H1 (cell line): ENCODE measurements around the gene LPCAT1. TPM values are rescaled to one million over a fixed set of nuclear protein-coding genes. Genes with fewer than 3 reads are reported as not detected.

Experiments
- CTCF ChIA-PET: fragments of 300-600 bp; sonication (Branson Sonifier 250); formaldehyde crosslinking; loops from one replicate; lab custom pipeline; 2021; ENCODE audit not compliant: partially characterized antibody; lab: Charles Lee
- POLR2A ChIA-PET: fragments of 300-600 bp; sonication (Branson Sonifier 250); formaldehyde crosslinking; loops from one replicate; lab custom pipeline; 2021; ENCODE audit warnings: inconsistent platforms; ENCODE audit not compliant: partially characterized antibody; lab: Charles Lee
- DNase-seq, 2 experiments: peaks; one replicate each; pipeline versions ENCODE4 v3.0.0 to v3.0.0-alpha.2; 2010 to 2022; ENCODE audit warnings: low spot score in 2 of 2, low read depth in 1 of 2, mixed read lengths in 1 of 2
- FAIRE-seq: peaks from 2 replicates; lab custom pipeline; 2011; peaks lifted over from hg19 to GRCh38; lab: Jason Lieb, UNC
- H2AFZ ChIP-seq: 2 replicates; pipeline ENCODE4 v1.8.1; 2012; ENCODE audit warnings: low read length, inconsistent platforms
- H2AK5ac ChIP-seq: 2 replicates; pipeline ENCODE4 v1.6.1; 2013; ENCODE audit warnings: low read depth, low read length
- H2BK120ac ChIP-seq: replicated peaks from 2 replicates; pipeline ENCODE3; 2013; ENCODE audit warnings: low read depth, low read length, inconsistent platforms
- H2BK12ac ChIP-seq: 2 replicates; pipeline ENCODE4 v1.6.1; 2013; ENCODE audit warnings: low read depth, low read length
- H2BK15ac ChIP-seq: 2 replicates; pipeline ENCODE4 v1.6.1; 2013; ENCODE audit warnings: low read length
- H2BK20ac ChIP-seq: 2 replicates; pipeline ENCODE4 v1.6.1; 2013; ENCODE audit warnings: low read length
- H2BK5ac ChIP-seq: 2 replicates; pipeline ENCODE4 v1.6.1; 2013; ENCODE audit warnings: low read depth, low read length
- H3K14ac ChIP-seq: 2 replicates; pipeline ENCODE4 v1.6.1; 2013; ENCODE audit warnings: inconsistent platforms; ENCODE audit not compliant: insufficient read length
- H3K18ac ChIP-seq: 2 replicates; pipeline ENCODE4 v1.6.1; 2013; ENCODE audit warnings: low read length; ENCODE audit errors: extremely low read depth
- H3K23ac ChIP-seq: 2 replicates; pipeline ENCODE4 v1.6.1; 2013; ENCODE audit warnings: inconsistent platforms; ENCODE audit not compliant: insufficient read length
- H3K23me2 ChIP-seq: 2 replicates; pipeline ENCODE4 v1.6.1; 2013; ENCODE audit warnings: low read depth, low read length
- H3K27ac ChIP-seq: 2 replicates; pipeline ENCODE4 v1.6.1; 2011; ENCODE audit warnings: low read depth, low read length, inconsistent platforms
- H3K27me3 ChIP-seq, 4 experiments: replicated peaks in 1 of 4; 1 replicate in 1 of 4; 2 replicates in 3 of 4; pipeline versions ENCODE4 v1.6.1 to v1.8.1; 2011 to 2013; ENCODE audit warnings: low read length in 3 of 4, mild to moderate bottlenecking in 3 of 4, inconsistent platforms in 2 of 4, mixed read lengths in 2 of 4, moderate library complexity in 1 of 4; ENCODE audit not compliant: control insufficient read depth in 3 of 4, insufficient read depth in 3 of 4; ENCODE audit errors: extremely low read depth in 1 of 4
- H3K36me3 ChIP-seq, 4 experiments: 2 replicates each; pipeline versions ENCODE4 v1.6.1 to v1.8.1; 2011 to 2013; ENCODE audit warnings: mild to moderate bottlenecking in 4 of 4, low read length in 3 of 4, moderate library complexity in 2 of 4, control low read depth in 1 of 4, inconsistent platforms in 1 of 4; ENCODE audit not compliant: insufficient read depth in 4 of 4, control insufficient read depth in 2 of 4
- H3K4ac ChIP-seq: replicated peaks from 2 replicates; pipeline ENCODE3; 2013; ENCODE audit warnings: low read length, low read depth, mixed read lengths, inconsistent platforms; ENCODE audit not compliant: insufficient read length
- H3K4me1 ChIP-seq, 4 experiments: replicated peaks in 1 of 4; 1 replicate in 1 of 4; 2 replicates in 3 of 4; pipeline versions ENCODE4 v1.6.1 to v1.8.1; 2011 to 2013; ENCODE audit warnings: low read length in 3 of 4, inconsistent platforms in 2 of 4, mixed read lengths in 1 of 4; ENCODE audit not compliant: insufficient read depth in 4 of 4, control insufficient read depth in 3 of 4
- H3K4me2 ChIP-seq, 2 experiments: 2 replicates each; pipeline versions ENCODE4 v1.6.1 to v1.8.1; 2011 to 2013; ENCODE audit warnings: low read depth in 2 of 2, low read length in 2 of 2, control low read depth in 1 of 2, inconsistent platforms in 1 of 2, mild to moderate bottlenecking in 1 of 2; ENCODE audit not compliant: insufficient read depth in 1 of 2
- H3K4me3 ChIP-seq, 4 experiments: fragments of 200-600, 300-600 bp in 1 of 4; sonication (generic), shearing (Covaris generic), sonication (Bioruptor Twin) in 1 of 4; 2 replicates each; pipeline versions ENCODE4 v1.5.1 to v1.8.1; 2011 to 2016; ENCODE audit warnings: low read length in 4 of 4, low read depth in 3 of 4, control low read depth in 2 of 4, inconsistent platforms in 2 of 4, mild to moderate bottlenecking in 2 of 4, mixed read lengths in 1 of 4, moderate library complexity in 1 of 4; ENCODE audit not compliant: insufficient read depth in 2 of 4; ENCODE audit errors: extremely low read depth in 1 of 4
- H3K56ac ChIP-seq: replicated peaks from 2 replicates; pipeline ENCODE3; 2013; ENCODE audit warnings: low read depth, mild to moderate bottlenecking, mixed read lengths, low read length, inconsistent platforms; ENCODE audit not compliant: insufficient read length
- H3K79me1 ChIP-seq: 2 replicates; pipeline ENCODE4 v1.6.1; 2013; ENCODE audit warnings: low read depth, low read length, control low read depth
- H3K79me2 ChIP-seq, 2 experiments: 2 replicates each; pipeline versions ENCODE4 v1.6.1 to v1.8.1; 2012 to 2013; ENCODE audit warnings: low read length in 2 of 2, mild to moderate bottlenecking in 2 of 2, inconsistent platforms in 1 of 2; ENCODE audit not compliant: insufficient read depth in 2 of 2, control insufficient read depth in 1 of 2
- H3K9ac ChIP-seq, 4 experiments: replicated peaks in 1 of 4; 1 replicate in 1 of 4; 2 replicates in 3 of 4; pipeline versions ENCODE4 v1.6.1 to v1.8.1; 2011 to 2013; ENCODE audit warnings: low read depth in 3 of 4, low read length in 3 of 4, control low read depth in 2 of 4, mild to moderate bottlenecking in 2 of 4, moderate library complexity in 2 of 4, inconsistent platforms in 1 of 4; ENCODE audit errors: extremely low read depth in 1 of 4
- H3K9me3 ChIP-seq, 2 experiments: 2 replicates each; pipeline versions ENCODE4 v1.6.1 to v1.8.1; 2012 to 2013; ENCODE audit warnings: mild to moderate bottlenecking in 2 of 2, moderate library complexity in 2 of 2, control low read depth in 1 of 2, inconsistent platforms in 1 of 2, low read depth in 1 of 2, low read length in 1 of 2, mixed read lengths in 1 of 2; ENCODE audit not compliant: insufficient read depth in 2 of 2
- H4K20me1 ChIP-seq, 2 experiments: replicated peaks in 1 of 2; 2 replicates each; pipeline versions ENCODE3 to v1.8.1; 2011 to 2013; ENCODE audit warnings: inconsistent platforms in 2 of 2, low read length in 2 of 2, mild to moderate bottlenecking in 1 of 2; ENCODE audit not compliant: insufficient read depth in 2 of 2, control insufficient read depth in 1 of 2
- H4K5ac ChIP-seq: 2 replicates; pipeline ENCODE4 v1.6.1; 2013; ENCODE audit warnings: low read length, low read depth, mixed read lengths, inconsistent platforms; ENCODE audit not compliant: insufficient read length
- H4K8ac ChIP-seq: 2 replicates; pipeline ENCODE4 v1.8.0; 2013; ENCODE audit warnings: mild to moderate bottlenecking, moderate library complexity, low read length, inconsistent platforms; ENCODE audit not compliant: insufficient read depth; ENCODE audit errors: extremely low read depth
- H4K91ac ChIP-seq: replicated peaks from 2 replicates; pipeline ENCODE3; 2013; ENCODE audit warnings: low read length, mixed read lengths, inconsistent platforms; ENCODE audit not compliant: insufficient read length
- CEBPB ChIP-seq: IDR thresholded peaks from 2 replicates; pipeline ENCODE4 v1.6.1; 2012; ENCODE audit warnings: low read depth, low read length
- EZH2 ChIP-seq: fragments of 200-600 bp; sonication (generic); IDR thresholded peaks from 2 replicates; pipeline ENCODE4 v1.7.1; 2012; ENCODE audit warnings: low read depth, mild to moderate bottlenecking, moderate library complexity, low read length, inconsistent platforms; ENCODE audit not compliant: severe bottlenecking
- GABPA ChIP-seq: IDR thresholded peaks from 2 replicates; pipeline ENCODE4 v1.6.1; 2011; ENCODE audit warnings: mild to moderate bottlenecking, low read length, moderate library complexity, borderline replicate concordance; ENCODE audit not compliant: insufficient read depth
- HDAC6 ChIP-seq: IDR thresholded peaks from one replicate; pipeline ENCODE4 v1.7.1; 2012; ENCODE audit warnings: low read depth, mild to moderate bottlenecking, inconsistent platforms, low read length, moderate library complexity
- MAFK ChIP-seq: IDR thresholded peaks from 2 replicates; pipeline ENCODE4 v1.6.1; 2012; ENCODE audit warnings: low read depth, mild to moderate bottlenecking, improper control_type of control experiment, low read length
- NANOG ChIP-seq: IDR thresholded peaks from 2 replicates; pipeline ENCODE4 v1.6.1; 2011; ENCODE audit warnings: low read length, low read depth, mild to moderate bottlenecking, inconsistent platforms; ENCODE audit not compliant: insufficient read depth, poor library complexity, severe bottlenecking
- NRF1 ChIP-seq: IDR thresholded peaks from 2 replicates; pipeline ENCODE4 v1.6.1; 2011; ENCODE audit warnings: mild to moderate bottlenecking, low read depth, low read length, improper control_type of control experiment
- POU5F1 ChIP-seq: IDR thresholded peaks from 2 replicates; pipeline ENCODE4 v1.6.1; 2011; ENCODE audit warnings: low read depth, mild to moderate bottlenecking, low read length, moderate library complexity
- SP2 ChIP-seq: IDR thresholded peaks from 2 replicates; pipeline ENCODE4 v1.6.1; 2012; ENCODE audit warnings: mild to moderate bottlenecking, low read length, inconsistent platforms
- ZNF274 ChIP-seq: IDR thresholded peaks from 2 replicates; pipeline ENCODE4 v1.7.0; 2012; ENCODE audit warnings: low read length, borderline replicate concordance; ENCODE audit errors: extremely low read depth
- WGBS, 2 experiments: shearing (Covaris generic) in 1 of 2; methylation state at CpG; one replicate each; pipeline versions ENCODE4 v1.1.6 to v1.1.7; 2013 to 2015; ENCODE audit warnings: low lambda C conversion rate in 2 of 2, mixed read lengths in 2 of 2, inconsistent platforms in 1 of 2, low coverage in 1 of 2, missing lambda C conversion rate in 1 of 2; ENCODE audit not compliant: insufficient replicate concordance in 2 of 2, insufficient coverage in 1 of 2, insufficient read length in 1 of 2; ENCODE audit errors: extremely low coverage in 1 of 2, missing lambda C conversion rate in 1 of 2; 5-methylcytosine and 5-hydroxymethylcytosine counted together
- polyA plus RNA-seq, 7 experiments: library from polyadenylated mRNA; depleted of rRNA in 3 of 7; stranded (reverse) in 5 of 7; unstranded in 2 of 7; fragments of >200 nt in 5 of 7; fragments of 200-250 nt in 2 of 7; gene quantifications; 1 replicate in 5 of 7; 2 replicates in 1 of 7; 4 replicates in 1 of 7; pipeline versions ENCODE4 v1.2.1 to v1.2.3, GENCODE V29; 2011 to 2013; ENCODE audit warnings: missing spikeins in 2 of 7, mixed read lengths in 2 of 7
- total RNA-seq: library from RNA; stranded (reverse); fragmentation: NEBNext Ultra II Directional; extraction: Animal tissue kit (Norgen Biotek cat#: 25700); gene quantifications from 2 replicates; pipeline ENCODE4 v1.2.1, GENCODE V29; 2021
- TF ChIP-seq, protein P1 (sequence below): IDR thresholded peaks from 2 replicates; pipeline ENCODE4 v1.6.1; 2011; ENCODE audit warnings: low read length, improper control_type of control experiment

LPCAT1 gene
- total and polyA plus RNA-seq, 2 of the 8 experiments (the other 6 are each of a cell fraction or from before 2014, with no cell fraction given), result 107 to 260 TPM

DNA sequence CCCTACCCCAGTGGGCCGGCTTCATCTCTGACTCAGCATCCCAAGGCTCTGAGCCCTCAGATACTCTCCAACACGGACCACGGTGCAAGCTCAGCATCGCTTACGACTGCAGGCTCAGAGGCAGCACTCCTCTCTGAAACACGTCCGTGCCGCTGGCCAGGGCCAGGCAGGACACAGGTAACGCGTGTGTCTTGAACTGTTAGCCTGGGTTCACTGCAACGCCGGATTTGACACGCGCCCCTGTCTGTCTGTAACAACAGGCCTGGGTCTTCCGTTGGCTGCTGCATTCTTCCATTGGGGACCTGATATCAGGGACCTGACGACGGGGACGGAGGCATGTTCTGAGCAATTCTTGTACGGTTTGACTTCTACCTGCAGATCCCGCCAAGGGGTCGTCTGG is 84.9 kb downstream of the LPCAT1 start:
- Histone ChIP-seq H2BK20ac (no peak overlapping the region), H4K20me1 (peaks cover 0 to 2% of the 10 kb centered on the region in 2 experiments), H3K23ac (no peak overlapping the region), H3K4me1 (peaks cover 0 to 5% (median 0%) of the 10 kb centered on the region in 4 experiments; a peak in 2 of 7 replicates), H3K4me2 (no peak overlapping the region), H4K8ac (no peak overlapping the region), H2BK5ac (no peak overlapping the region), H3K56ac (no peak overlapping the region), H3K9ac (no peak overlapping the region), H3K27ac (no peak overlapping the region), H3K27me3 (peaks cover 8 to 19% (median 17%) of the 10 kb centered on the region in 4 experiments), H2BK120ac (no peak overlapping the region), H3K23me2 (0 out of 2 replicates have a peak, but pooled peaks cover 2% of the 10 kb centered on the region), H3K9me3 (peaks cover 3 to 5% of the 10 kb centered on the region in 2 experiments; a peak in 2 of 4 replicates), H2BK12ac (0 out of 2 replicates have a peak overlapping the region, but pooled peaks have one; percentile 17), H3K36me3 (no peaks in the 10 kb centered on the region), H3K14ac (no peak overlapping the region), H4K91ac (no peak overlapping the region), H3K4ac (no peak overlapping the region), H2AK5ac (peak overlapping the region; percentile 82; the same call in 1 of the 2 replicates), H2BK15ac (no peak overlapping the region), H3K79me1 (no peaks in the 10 kb centered on the region), H4K5ac (no peak overlapping the region), H2AFZ (no peak overlapping the region), H3K18ac (no peak overlapping the region), H3K4me3 (no peak overlapping the region), H3K79me2 (no peaks in the 10 kb centered on the region)
- FAIRE-seq, result no peak
- POLR2A ChIA-PET, result interaction anchor here (1.4 kb wide), 1 partner anchor 11 kb away, joined by 3 read pairs; no protein-coding TSS in a partner anchor
- no peak for DNase-seq
- 91% methylated on average over 21 of the region's 21 CpGs; no CpG with 5 or more reads in 1 of the 2 experiments for WGBS, 2 experiments
- CTCF ChIA-PET, result interaction anchor here (1.0 to 2.4 kb wide), 6 partner anchors 9 to 195 kb away, joined by 3 to 7 read pairs (median 4); no protein-coding TSS in a partner anchor
- no peak for TF ChIP-seq ZNF274
- no peak for TF ChIP-seq GABPA
- no peak for TF ChIP-seq MAFK
- TF ChIP-seq NRF1, result no peak
- no peak for TF ChIP-seq SP2
- TF ChIP-seq, protein P1, sequence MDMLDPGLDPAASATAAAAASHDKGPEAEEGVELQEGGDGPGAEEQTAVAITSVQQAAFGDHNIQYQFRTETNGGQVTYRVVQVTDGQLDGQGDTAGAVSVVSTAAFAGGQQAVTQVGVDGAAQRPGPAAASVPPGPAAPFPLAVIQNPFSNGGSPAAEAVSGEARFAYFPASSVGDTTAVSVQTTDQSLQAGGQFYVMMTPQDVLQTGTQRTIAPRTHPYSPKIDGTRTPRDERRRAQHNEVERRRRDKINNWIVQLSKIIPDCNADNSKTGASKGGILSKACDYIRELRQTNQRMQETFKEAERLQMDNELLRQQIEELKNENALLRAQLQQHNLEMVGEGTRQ, result no peak
- TF ChIP-seq HDAC6, result no peak
- no peak for TF ChIP-seq EZH2
- no peak for TF ChIP-seq POU5F1
- TF ChIP-seq NANOG, result no peak
- no peak for TF ChIP-seq CEBPB
